PC-9 (cell line): ENCODE measurements around the gene ATP4A. TPM values are rescaled to one million over a fixed set of nuclear protein-coding genes. Genes with fewer than 3 reads are reported as not detected.

ENCODE experiments used
- BruUV-seq: library from RNA; stranded (reverse); fragments of 400-500 nt; replicated peaks from 2 replicates; lab custom pipeline; 2021; lab: Mats Ljungman, UMichigan
- CTCF ChIA-PET: fragments of 300-600 bp; sonication (Branson Sonifier 250); formaldehyde crosslinking; loops from one replicate; lab custom pipeline; 2022; ENCODE audit warnings: antibody characterized with exemption; lab: Charles Lee
- POLR2A ChIA-PET: fragments of 300-600 bp; sonication (Branson Sonifier 250); formaldehyde crosslinking; loops from one replicate; lab custom pipeline; 2022; ENCODE audit warnings: antibody characterized with exemption; ENCODE audit not compliant: unreplicated experiment; lab: Charles Lee
- DNase-seq, 2 experiments: peaks; one replicate each; pipeline versions ENCODE4 v3.0.0 to v3.0.0-alpha.2; 2015 to 2022; ENCODE audit warnings: mixed read lengths in 1 of 2
- H2AFZ ChIP-seq: fragments of 200-600 bp; sonication (generic); 2 replicates; pipeline ENCODE4 v1.8.1; 2017; ENCODE audit warnings: antibody characterized with exemption
- H3F3A ChIP-seq: fragments of 200-600 bp; sonication (generic); 2 replicates; pipeline ENCODE4 v1.8.1; 2017; ENCODE audit warnings: antibody characterized with exemption, mild to moderate bottlenecking, low read depth; ENCODE audit not compliant: insufficient read depth
- H3K27ac ChIP-seq: fragments of 200-600 bp; sonication (generic); 2 replicates; pipeline ENCODE4 v1.6.1; 2016; ENCODE audit warnings: mixed run types
- H3K27me3 ChIP-seq: fragments of 200-600 bp; sonication (generic); 2 replicates; pipeline ENCODE4 v1.6.1; 2016; ENCODE audit warnings: low read depth, mixed run types; ENCODE audit not compliant: insufficient read depth
- H3K36me3 ChIP-seq: fragments of 200-600 bp; sonication (generic); 2 replicates; pipeline ENCODE4 v1.6.1; 2016; ENCODE audit warnings: low read depth, mixed run types
- H3K4me1 ChIP-seq: fragments of 200-600 bp; sonication (generic); replicated peaks from 2 replicates; pipeline ENCODE4 v1.6.1; 2016; ENCODE audit warnings: mixed run types; ENCODE audit not compliant: insufficient read depth
- H3K4me2 ChIP-seq: fragments of 200-600 bp; sonication (generic); 2 replicates; pipeline ENCODE4 v1.6.1; 2017; ENCODE audit warnings: mixed run types
- H3K4me3 ChIP-seq: fragments of 200-600 bp; sonication (generic); 2 replicates; pipeline ENCODE4 v1.6.1; 2016; ENCODE audit warnings: mixed run types
- H3K79me2 ChIP-seq: fragments of 200-600 bp; sonication (generic); 2 replicates; pipeline ENCODE4 v1.6.1; 2017; ENCODE audit warnings: low read depth, mixed run types
- H3K9me2 ChIP-seq: fragments of 200-600 bp; sonication (generic); 2 replicates; pipeline ENCODE4 v1.8.1; 2017; ENCODE audit warnings: mild to moderate bottlenecking; ENCODE audit not compliant: insufficient read depth
- H3K9me3 ChIP-seq: fragments of 200-600 bp; sonication (generic); 2 replicates; pipeline ENCODE4 v1.8.1; 2016; ENCODE audit warnings: low read depth; ENCODE audit not compliant: insufficient read depth
- H4K20me1 ChIP-seq: fragments of 200-600 bp; sonication (generic); 2 replicates; pipeline ENCODE4 v1.8.1; 2017; ENCODE audit not compliant: insufficient read depth
- CTCF ChIP-seq: fragments of 200-600 bp; sonication (generic); conservative IDR thresholded peaks from 2 replicates; pipeline ENCODE4 v1.6.1; 2017; ENCODE audit warnings: mixed run types, antibody characterized with exemption, mild to moderate bottlenecking, moderate library complexity
- EZH2 ChIP-seq: fragments of 200-600 bp; sonication (generic); IDR thresholded peaks from 2 replicates; pipeline ENCODE4 v1.8.0; 2017; ENCODE audit warnings: antibody characterized with exemption, low read depth
- intact Hi-C: fragments of 100-400 bp; cut with micrococcal nuclease; formaldehyde crosslinking; loops from one replicate; pipeline ENCODE4 v1.10.0; 2022; ENCODE audit not compliant: unreplicated experiment
- total RNA-seq: library from RNA; stranded (reverse); gene quantifications from 2 replicates; pipeline ENCODE4 v1.2.3, GENCODE V29; 2021

Gene ATP4A
- total RNA-seq, 1 experiment from 2014 or later = not detected

GRCh38 chr19:35502751-35503150 lies 60.7 kb downstream of the ATP4A start:
- H3F3A ChIP-seq = no peaks in the 10 kb centered on the region; the same call in 1 of the 2 replicates
- no peaks in the 10 kb centered on the region for H3K9me2 ChIP-seq
- peaks cover 5% of the 10 kb centered on the region; the same call in 1 of the 2 replicates for H3K79me2 ChIP-seq
- no peak overlapping the region for H3K27ac ChIP-seq
- no peaks in the 10 kb centered on the region for H3K27me3 ChIP-seq
- intact Hi-C loops = no loop called here
- peaks cover 8% of the 10 kb centered on the region; the same call in 1 of the 2 replicates for H3K36me3 ChIP-seq
- no peak for DNase-seq
- no peak overlapping the region for H3K4me3 ChIP-seq
- no peak overlapping the region for H2AFZ ChIP-seq
- no peaks in the 10 kb centered on the region for H3K4me1 ChIP-seq
- H3K9me3 ChIP-seq = no peaks in the 10 kb centered on the region
- POLR2A ChIA-PET = no interaction called here
- CTCF ChIA-PET = no interaction called here
- TF ChIP-seq CTCF = no peak
- TF ChIP-seq EZH2 = no peak
- H4K20me1 ChIP-seq = peaks cover under 1% of the 10 kb centered on the region; the same call in 1 of the 2 replicates
- BruUV-seq = no TSS peak
- no peak overlapping the region for H3K4me2 ChIP-seq

GRCh38 chr19:35501684-35502083 lies 61.8 kb downstream of the ATP4A start:
- no peak overlapping the region for H3K4me3 ChIP-seq
- intact Hi-C loops = no loop called here

GRCh38 chr19:35500611-35501010 lies 62.8 kb downstream of the ATP4A start:
- CTCF ChIA-PET = no interaction called here
- H3F3A ChIP-seq = peaks cover 6% of the 10 kb centered on the region; the same call in 1 of the 2 replicates
- H3K4me2 ChIP-seq = no peak overlapping the region
- POLR2A ChIA-PET = no interaction called here
- no peaks in the 10 kb centered on the region for H3K9me2 ChIP-seq
- intact Hi-C loops = no loop called here
- H3K79me2 ChIP-seq = no peaks in the 10 kb centered on the region
- H3K4me3 ChIP-seq = no peak overlapping the region
- H4K20me1 ChIP-seq = no peaks in the 10 kb centered on the region; the same call in 1 of the 2 replicates
- BruUV-seq = no TSS peak
- peaks cover 6% of the 10 kb centered on the region; the same call in 1 of the 2 replicates for H3K36me3 ChIP-seq
- H3K9me3 ChIP-seq = no peaks in the 10 kb centered on the region
- no peak for TF ChIP-seq CTCF
- TF ChIP-seq EZH2 = no peak
- no peaks in the 10 kb centered on the region for H3K4me1 ChIP-seq
- H3K27ac ChIP-seq = no peak overlapping the region
- no peaks in the 10 kb centered on the region for H3K27me3 ChIP-seq
- no peak for DNase-seq
- H2AFZ ChIP-seq = no peak overlapping the region

More at GRCh38 chr19:35501684-35502083, 61.8 kb downstream of the ATP4A start:
- Histone ChIP-seq H3K9me2 (no peaks in the 10 kb centered on the region), H3K27me3 (no peaks in the 10 kb centered on the region), H3K4me2 (no peak overlapping the region), H4K20me1 (no peaks in the 10 kb centered on the region; the same call in 1 of the 2 replicates), H3K9me3 (no peaks in the 10 kb centered on the region), H3F3A (peaks cover 3% of the 10 kb centered on the region; the same call in 1 of the 2 replicates), H2AFZ (no peak overlapping the region), H3K36me3 (peaks cover 8% of the 10 kb centered on the region; the same call in 1 of the 2 replicates), H3K27ac (no peak overlapping the region), H3K79me2 (no peaks in the 10 kb centered on the region), H3K4me1 (no peaks in the 10 kb centered on the region)
- no TSS peak for BruUV-seq
- TF ChIP-seq EZH2 (no peak), CTCF (no peak)
- ChIA-PET CTCF (no interaction called here), POLR2A (no interaction called here)
- DNase-seq = no peak

Other genes with a start within 250 kb of the ATP4A start
- gene CD22, start 234.5 kb downstream of the ATP4A start, total RNA-seq = 28.1 and 29.8 TPM in 2 replicates
- gene FFAR1, start 215.8 kb downstream of the ATP4A start, total RNA-seq = 0.23 and 0.44 TPM in 2 replicates
- not detected in 2 replicates for gene FFAR3, start 205.2 kb downstream of the ATP4A start, total RNA-seq
- not detected in 2 replicates for gene GPR42, start 192.6 kb downstream of the ATP4A start, total RNA-seq
- gene FFAR2, start 115.4 kb downstream of the ATP4A start, total RNA-seq = not detected in 2 replicates
- not detected in 2 replicates for gene KRTDAP, start 73.2 kb downstream of the ATP4A start, total RNA-seq
- 135 and 144 TPM in 2 replicates for gene DMKN, start 50.0 kb downstream of the ATP4A start, total RNA-seq
- gene SBSN, start 35.3 kb downstream of the ATP4A start, total RNA-seq = 0.76 and 0.88 TPM in 2 replicates
- not detected in 2 replicates for gene GAPDHS, start 30.2 kb downstream of the ATP4A start, total RNA-seq
- 82.6 and 95.9 TPM in 2 replicates for gene TMEM147, start 18.0 kb downstream of the ATP4A start, total RNA-seq
- not detected in 2 replicates for gene PMIS2, start 22.5 kb upstream of the ATP4A start, total RNA-seq
- gene HAUS5, start 49.1 kb upstream of the ATP4A start, total RNA-seq = 21.7 and 23.5 TPM in 2 replicates
- 110 and 153 TPM in 2 replicates for gene RBM42, start 65.4 kb upstream of the ATP4A start, total RNA-seq
- 1.8 and 2.1 TPM in 2 replicates for gene ETV2, start 78.1 kb upstream of the ATP4A start, total RNA-seq
- 441 and 489 TPM in 2 replicates for gene COX6B1, start 84.7 kb upstream of the ATP4A start, total RNA-seq
- 0.65 and 1.6 TPM in 2 replicates for gene UPK1A, start 102.9 kb upstream of the ATP4A start, total RNA-seq
- gene ZBTB32, start 140.9 kb upstream of the ATP4A start, total RNA-seq = not detected in 2 replicates
- 32.2 and 44.2 TPM in 2 replicates for gene KMT2B, start 154.3 kb upstream of the ATP4A start, total RNA-seq
- gene IGFLR1, start 178.8 kb upstream of the ATP4A start, total RNA-seq = 8.6 and 9.7 TPM in 2 replicates
- 13.9 and 14.3 TPM in 2 replicates for gene U2AF1L4, start 181.8 kb upstream of the ATP4A start, total RNA-seq
- 106 and 130 TPM in 2 replicates for gene PSENEN, start 182.0 kb upstream of the ATP4A start, total RNA-seq
- gene LIN37, start 184.9 kb upstream of the ATP4A start, total RNA-seq = 9.4 and 17.0 TPM in 2 replicates
- gene HSPB6, start 193.4 kb upstream of the ATP4A start, total RNA-seq = 2.5 and 2.7 TPM in 2 replicates
- gene PROSER3, start 194.5 kb upstream of the ATP4A start, total RNA-seq = 38.0 and 52.2 TPM in 2 replicates
- 17.4 and 21.3 TPM in 2 replicates for gene ARHGAP33, start 211.9 kb upstream of the ATP4A start, total RNA-seq
- not detected in 2 replicates for gene PRODH2, start 249.2 kb upstream of the ATP4A start, total RNA-seq